HEK293 (cell line): ENCODE measurements around the gene SYNC.

Source experiments
- CTCF ChIA-PET: fragments of 350-600 bp; formaldehyde crosslinking; extraction: SDS; loops from one replicate; lab custom pipeline; 2021; ENCODE audit warnings: antibody characterized with exemption; lab: Yijun Ruan, JAX
- POLR2A ChIA-PET: fragments of 300-600 bp; formaldehyde crosslinking; extraction: SDS; loops from one replicate; lab custom pipeline; 2020; ENCODE audit warnings: antibody characterized with exemption, inconsistent platforms; lab: Yijun Ruan, JAX
- H3K27ac ChIP-seq: fragments of 200-500 bp; sonication (Bioruptor generic); 2 replicates; pipeline ENCODE4 v1.5.1; 2014; ENCODE audit warnings: low read depth, low read length, control low read depth, inconsistent platforms; ENCODE audit errors: extremely low read depth
- H3K36me3 ChIP-seq, 2 experiments: fragments of 200-500 bp in 1 of 2; sonication (Bioruptor generic) in 1 of 2; 1 replicate in 1 of 2; 2 replicates in 1 of 2; pipeline ENCODE4 v1.5.1; 2014 to 2017; ENCODE audit warnings: inconsistent platforms in 2 of 2, low read length in 2 of 2; ENCODE audit not compliant: control insufficient read depth in 2 of 2, insufficient read depth in 1 of 2
- H3K4me1 ChIP-seq: fragments of 200-500 bp; sonication (Bioruptor generic); 2 replicates; pipeline ENCODE4 v1.5.1; 2014; ENCODE audit warnings: mild to moderate bottlenecking, low read length, inconsistent platforms; ENCODE audit not compliant: control insufficient read depth, insufficient read depth
- H3K4me3 ChIP-seq: 2 replicates; pipeline ENCODE4 v1.5.1; 2011; ENCODE audit warnings: low read depth, mild to moderate bottlenecking, control low read depth, low read length, moderate library complexity
- H3K9me3 ChIP-seq: fragments of 200-500 bp; sonication (Bioruptor generic); 2 replicates; pipeline ENCODE4 v1.5.1; 2014; ENCODE audit warnings: low read depth, low read length, inconsistent platforms; ENCODE audit not compliant: control insufficient read depth, insufficient read depth
- BCL11A ChIP-seq: fragments of 450-650 bp; formaldehyde crosslinking; IDR thresholded peaks from 2 replicates; pipeline ENCODE4 v1.5.1; 2016; ENCODE audit warnings: low read depth, missing biosample characterization, missing genetic modification characterization
- HOXD13 ChIP-seq: sonication (generic); formaldehyde crosslinking; IDR thresholded peaks from 2 replicates; pipeline ENCODE4 v1.8.0; 2022; ENCODE audit warnings: missing genetic modification reagents, borderline replicate concordance
- INSM2 ChIP-seq: fragments of 450-650 bp; formaldehyde crosslinking; IDR thresholded peaks from 2 replicates; pipeline ENCODE4 v1.5.1; 2016; ENCODE audit warnings: missing biosample characterization, missing genetic modification characterization
- OSR2 ChIP-seq: fragments of 450-650 bp; formaldehyde crosslinking; IDR thresholded peaks from 2 replicates; pipeline ENCODE4 v1.5.1; 2016; ENCODE audit warnings: missing biosample characterization, missing genetic modification characterization
- PRDM1 ChIP-seq: fragments of 450-650 bp; formaldehyde crosslinking; IDR thresholded peaks from 2 replicates; pipeline ENCODE4; 2016; ENCODE audit warnings: missing biosample characterization, missing genetic modification characterization
- PRDM10 ChIP-seq: fragments of 450-650 bp; formaldehyde crosslinking; IDR thresholded peaks from 2 replicates; pipeline ENCODE4 v1.5.1; 2016; ENCODE audit warnings: missing biosample characterization, missing genetic modification characterization
- SALL2 ChIP-seq: fragments of 450-650 bp; formaldehyde crosslinking; IDR thresholded peaks from 2 replicates; pipeline ENCODE4 v1.5.0; 2017; ENCODE audit warnings: missing biosample characterization, mild to moderate bottlenecking, missing genetic modification characterization, borderline replicate concordance
- ZBTB26 ChIP-seq: fragments of 450-650 bp; formaldehyde crosslinking; optimal IDR thresholded peaks from 2 replicates; pipeline ENCODE3; 2016; ENCODE audit warnings: missing biosample characterization, mild to moderate bottlenecking, missing genetic modification characterization
- ZNF324 ChIP-seq: fragments of 450-650 bp; formaldehyde crosslinking; IDR thresholded peaks from 2 replicates; pipeline ENCODE4 v1.5.1; 2016; ENCODE audit warnings: missing biosample characterization, missing genetic modification characterization
- ZNF335 ChIP-seq: fragments of 450-650 bp; formaldehyde crosslinking; conservative IDR thresholded peaks from 2 replicates; pipeline ENCODE4 v1.5.1; 2016; ENCODE audit warnings: missing biosample characterization, missing genetic modification characterization
- ZNF513 ChIP-seq: fragments of 450-650 bp; IDR thresholded peaks from 2 replicates; pipeline ENCODE4 v1.5.1; 2018; ENCODE audit warnings: missing biosample characterization, missing genetic modification characterization
- ZNF518A ChIP-seq: fragments of 450-650 bp; formaldehyde crosslinking; conservative IDR thresholded peaks from 2 replicates; pipeline ENCODE4 v1.5.1; 2016; ENCODE audit warnings: low read depth, missing biosample characterization, missing genetic modification characterization
- ZNF548 ChIP-seq: fragments of 450-650 bp; formaldehyde crosslinking; IDR thresholded peaks from 2 replicates; pipeline ENCODE4 v1.5.1; 2016; ENCODE audit warnings: missing biosample characterization, missing genetic modification characterization
- ZNF645 ChIP-seq: fragments of 450-650 bp; formaldehyde crosslinking; IDR thresholded peaks from 2 replicates; pipeline ENCODE4; 2016; ENCODE audit warnings: missing biosample characterization, missing genetic modification characterization
- ZNF792 ChIP-seq: fragments of 450-650 bp; formaldehyde crosslinking; IDR thresholded peaks from 2 replicates; pipeline ENCODE4 v1.5.1; 2016; ENCODE audit warnings: missing biosample characterization, missing genetic modification characterization
- ZSCAN4 ChIP-seq: fragments of 450-650 bp; formaldehyde crosslinking; IDR thresholded peaks from 2 replicates; pipeline ENCODE4 v1.5.1; 2017; ENCODE audit warnings: missing biosample characterization, missing genetic modification characterization
- ZXDB ChIP-seq: fragments of 450-650 bp; formaldehyde crosslinking; IDR thresholded peaks from 2 replicates; pipeline ENCODE4 v1.5.1; 2016; ENCODE audit warnings: missing biosample characterization, missing genetic modification characterization

SYNC gene

GRCh38 chr1:32706491-32706890 is 3.9 kb upstream of the SYNC start:
- POLR2A ChIA-PET: interaction anchor here (0.6 to 1.6 kb wide), 3 partner anchors 10 to 23 kb away, joined by 3 to 4 read pairs (median 3); no protein-coding TSS in a partner anchor
- CTCF ChIA-PET: interaction anchor here (0.6 to 3.1 kb wide), 4 partner anchors 36 to 205 kb away, joined by 3 to 24 read pairs (median 3); no protein-coding TSS in a partner anchor
- no peaks in the 10 kb centered on the region for H3K36me3 ChIP-seq
- H3K4me3 ChIP-seq: no peak overlapping the region
- H3K27ac ChIP-seq: no peak overlapping the region
- no peak for TF ChIP-seq HOXD13
- TF ChIP-seq ZNF548: no peak
- H3K9me3 ChIP-seq: no peaks in the 10 kb centered on the region
- peaks cover 7% of the 10 kb centered on the region for H3K4me1 ChIP-seq

GRCh38 chr1:32705516-32705915 is 2.9 kb upstream of the SYNC start:
- no peaks in the 10 kb centered on the region for H3K36me3 ChIP-seq
- no peaks in the 10 kb centered on the region for H3K9me3 ChIP-seq
- no peak overlapping the region for H3K27ac ChIP-seq
- ChIA-PET CTCF (interaction anchor here (0.8 to 3.1 kb wide), 4 partner anchors 9 to 68 kb away, joined by 3 to 24 read pairs (median 4); no protein-coding TSS in a partner anchor), POLR2A (interaction anchor here (0.6 to 1.6 kb wide), 2 partner anchors 11 to 27 kb away, joined by 3 to 5 read pairs; no protein-coding TSS in a partner anchor)
- no peak overlapping the region for H3K4me3 ChIP-seq
- peaks cover 7% of the 10 kb centered on the region for H3K4me1 ChIP-seq
- TF ChIP-seq SALL2: no peak
- no peak for TF ChIP-seq ZNF335 (tag by site-specific recombination)
- no peak for TF ChIP-seq OSR2 (tag by site-specific recombination)
- TF ChIP-seq INSM2 (tag by site-specific recombination): no peak
- no peak for TF ChIP-seq BCL11A (tag by site-specific recombination)
- no peak for TF ChIP-seq ZNF513 (tag by site-specific recombination)
- TF ChIP-seq ZNF645: no peak
- no peak for TF ChIP-seq PRDM1 (tag by site-specific recombination)
- no peak for TF ChIP-seq ZBTB26 (tag by site-specific recombination)
- no peak for TF ChIP-seq ZNF518A (tag by site-specific recombination)
- no peak for TF ChIP-seq ZSCAN4 (tag by site-specific recombination)
- no peak for TF ChIP-seq ZXDB (tag by site-specific recombination)
- no peak for TF ChIP-seq PRDM10
- TF ChIP-seq ZNF324 (tag by site-specific recombination): no peak
- no peak for TF ChIP-seq ZNF792 (tag by site-specific recombination)
